ENCODE results near the gene DPP10.
"Not testable (repeated sequence)": the region's sequence is repeated elsewhere in the genome, so short reads cannot be mapped to it uniquely, and the experiment has no call there.

Gene DPP10

DNA sequence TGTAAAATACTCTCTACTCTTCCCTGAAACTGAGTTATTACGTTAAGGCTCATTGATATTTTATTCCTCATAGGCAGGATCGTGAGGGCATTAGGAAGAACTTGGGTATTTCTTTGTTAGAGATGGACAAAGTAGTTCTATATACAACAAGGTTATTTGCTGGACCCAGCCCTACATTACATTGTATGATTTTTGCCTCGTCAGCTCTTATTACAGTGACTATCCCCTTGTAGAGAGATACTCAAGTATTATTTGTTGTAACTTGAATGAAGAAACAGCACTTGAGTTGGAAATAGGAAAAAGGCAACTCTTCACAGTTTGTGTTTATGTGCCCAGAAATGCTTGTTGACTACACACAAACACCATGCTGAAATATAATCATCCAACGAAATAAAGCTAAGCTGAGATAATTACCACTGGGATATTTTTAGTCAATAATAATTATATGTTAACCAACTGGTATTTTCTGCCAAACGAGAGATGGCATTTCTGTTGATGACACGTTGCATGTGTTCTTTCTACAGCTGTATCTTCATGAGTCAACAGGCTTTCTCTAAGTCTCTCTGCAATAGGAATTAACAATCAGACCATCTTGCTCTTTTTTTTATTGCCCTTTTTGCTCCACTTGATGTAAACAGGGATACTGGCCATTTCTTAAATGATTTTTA lies 947.6 kb downstream of the DPP10 start:
- no peak for DNase-seq

DNA sequence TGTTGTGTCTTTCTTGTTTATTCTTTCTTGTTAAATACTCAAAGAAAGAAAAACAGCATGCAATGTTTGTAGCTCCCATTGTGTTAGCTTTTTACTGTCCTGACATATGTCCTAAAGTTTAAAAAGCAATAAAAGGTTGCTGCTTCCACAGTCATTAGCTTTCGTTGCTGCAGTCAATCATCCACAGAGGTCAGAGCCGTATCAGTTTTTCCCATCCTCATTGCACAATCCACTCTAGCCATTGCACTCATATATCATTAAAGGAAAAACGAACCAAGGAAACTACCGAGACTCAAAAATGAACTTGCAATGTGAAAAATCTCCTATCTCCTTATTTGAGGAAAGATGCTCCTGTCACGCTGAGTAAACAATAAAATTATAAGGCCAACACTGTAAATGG lies 954.1 kb downstream of the DPP10 start:
- no peak for DNase-seq

DNA sequence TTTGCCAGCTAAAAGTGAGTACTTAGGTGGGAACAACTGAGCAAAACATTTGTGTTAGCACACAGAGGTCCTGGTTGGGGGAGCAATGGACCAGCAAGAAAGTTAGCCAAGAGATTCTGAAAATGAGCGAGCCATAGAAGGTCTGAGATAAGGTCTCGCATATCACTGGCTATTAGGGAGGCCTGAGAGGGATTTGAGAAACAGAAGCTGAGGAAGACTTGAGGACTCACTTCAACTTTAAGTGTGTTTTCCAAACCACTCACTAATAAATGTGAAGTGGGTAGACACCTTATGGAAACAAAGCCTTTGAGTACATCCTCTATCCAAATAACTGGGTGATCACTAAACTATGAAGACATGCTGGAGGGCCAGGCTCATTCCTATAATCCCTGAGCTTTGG lies 958.5 kb downstream of the DPP10 start:
- DNase-seq = no peak

GRCh38 chr2:115412501-115412900 lies 970.1 kb downstream of the DPP10 start:
- DNase-seq = no peak

DNA sequence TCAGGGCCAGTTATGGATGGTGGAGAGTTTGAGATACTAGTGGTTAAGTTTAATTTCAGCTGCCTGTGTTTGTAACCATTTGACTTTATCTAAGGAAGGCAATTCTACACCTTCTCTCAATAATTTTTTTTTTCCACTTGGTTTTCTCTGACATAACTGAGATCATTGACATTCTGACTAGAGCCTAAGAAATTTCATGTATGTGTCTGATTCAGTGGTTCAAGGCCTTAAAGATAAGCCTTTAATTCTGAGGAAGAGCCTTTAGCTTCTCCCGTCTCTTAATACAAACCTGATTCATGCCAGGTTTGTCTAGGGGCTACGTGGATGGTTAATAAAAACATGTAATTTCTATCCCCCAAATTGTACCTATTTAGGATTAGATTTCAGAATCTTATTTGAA lies 971.4 kb downstream of the DPP10 start:
- DNase-seq = no peak

- DNase-seq = no peak
Observed at GRCh38 chr2:115414466-115414865, 972.0 kb downstream of the DPP10 start.

GRCh38 chr2:115422004-115422634 lies 979.7 kb downstream of the DPP10 start:
- no peak for DNase-seq

DNA sequence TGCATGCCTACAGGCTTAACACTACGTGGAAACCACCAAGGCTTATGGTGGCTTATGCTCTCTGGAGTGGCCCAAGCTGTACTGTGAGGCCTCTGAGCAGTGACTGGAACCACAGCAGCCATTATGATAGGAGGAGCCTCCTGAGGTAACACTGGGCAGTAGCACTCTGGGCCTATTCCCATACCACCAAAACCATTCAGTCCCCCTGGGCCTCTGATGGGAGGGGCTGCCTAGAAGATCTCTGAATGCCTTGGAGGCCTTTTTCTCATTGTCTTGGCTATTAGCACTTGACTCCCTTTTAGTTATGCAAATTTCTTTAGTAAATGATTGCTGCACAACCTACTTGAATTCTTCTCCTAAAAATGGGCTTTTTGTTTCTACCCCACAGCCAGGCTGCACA lies 985.0 kb downstream of the DPP10 start:
- DNase-seq = no peak

- not testable (repeated sequence) for DNase-seq
Observed at GRCh38 chr2:115440746-115441145, 998.3 kb downstream of the DPP10 start.

GRCh38 chr2:115443539-115444185 lies 1001.2 kb downstream of the DPP10 start:
- DNase-seq = no peak

DNA sequence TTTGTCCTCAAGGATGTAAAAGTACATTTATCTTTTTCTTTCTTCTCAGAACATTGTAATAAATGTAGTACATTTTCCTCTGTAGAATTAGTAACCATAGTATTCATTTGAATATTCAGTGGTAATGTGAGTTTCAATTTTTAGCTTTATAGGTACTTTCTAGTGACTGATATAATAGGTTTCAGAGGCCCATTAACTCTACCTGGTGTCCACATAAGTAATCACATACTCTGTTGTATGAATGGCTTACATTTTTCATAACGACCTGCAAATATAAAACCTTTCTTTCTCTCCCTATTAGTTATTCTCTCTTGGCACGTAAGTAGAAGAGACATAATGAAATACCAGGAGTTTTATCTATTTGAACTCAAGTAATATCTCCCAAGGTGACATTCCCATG lies 1017.6 kb downstream of the DPP10 start:
- no peak for DNase-seq

- peak in 4 of 58 donors; percentile 2 to 18 (median 6) for DNase-seq
Observed at GRCh38 chr2:115480741-115481140, 1038.3 kb downstream of the DPP10 start.

- no peak for DNase-seq
Observed at GRCh38 chr2:115481842-115482241, 1039.4 kb downstream of the DPP10 start.

DNA sequence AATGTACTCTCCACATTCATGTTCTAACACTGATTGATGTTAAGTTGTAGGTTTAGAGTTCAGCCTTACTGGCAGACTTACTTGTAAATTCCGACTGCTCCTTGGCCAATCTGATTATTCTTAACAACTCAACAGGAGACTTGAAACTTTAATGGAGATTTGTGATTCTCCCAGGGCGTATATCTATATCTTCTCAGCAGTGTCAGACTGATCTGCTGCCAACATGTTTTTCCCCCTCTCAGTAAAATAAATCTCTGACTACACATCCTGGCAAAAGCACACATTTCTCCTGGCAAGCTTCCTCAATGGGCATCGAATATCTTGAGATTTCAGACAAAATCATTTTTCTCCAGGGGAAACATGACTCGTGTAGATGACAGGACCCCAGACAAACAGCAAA lies 1041.2 kb downstream of the DPP10 start:
- no peak for DNase-seq

GRCh38 chr2:115484486-115484885 lies 1042.0 kb downstream of the DPP10 start:
- no peak for DNase-seq

GRCh38 chr2:115484983-115485382 lies 1042.5 kb downstream of the DPP10 start:
- DNase-seq = no peak

GRCh38 chr2:115491186-115491793 lies 1048.8 kb downstream of the DPP10 start:
- DNase-seq = no peak

DNA sequence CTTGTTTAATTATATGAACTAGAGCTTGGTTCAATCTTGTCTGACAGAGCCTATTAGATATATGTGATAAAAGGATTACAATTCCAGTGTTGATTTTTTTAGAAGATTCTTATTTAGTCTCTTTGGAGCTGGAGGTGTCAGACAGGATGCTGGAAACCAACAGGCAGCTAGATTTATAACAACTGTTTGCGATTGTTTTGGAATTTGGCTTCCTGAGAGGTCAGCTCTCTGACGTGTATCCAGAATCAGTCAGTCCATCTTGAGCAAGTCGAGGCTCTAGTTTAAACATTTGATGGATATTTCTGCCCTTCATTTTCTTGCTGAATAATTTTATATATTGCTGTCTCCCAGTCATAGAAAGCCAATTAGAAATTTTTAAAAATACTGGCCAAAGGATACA lies 1062.9 kb downstream of the DPP10 start:
- DNase-seq = no peak

GRCh38 chr2:115520727-115521126 lies 1078.3 kb downstream of the DPP10 start:
- no peak for DNase-seq

GRCh38 chr2:115524452-115524851 lies 1082.0 kb downstream of the DPP10 start:
- no peak for DNase-seq

GRCh38 chr2:115529627-115530026 lies 1087.2 kb downstream of the DPP10 start:
- no peak for DNase-seq

GRCh38 chr2:115533081-115533480 lies 1090.6 kb downstream of the DPP10 start:
- no peak for DNase-seq

Measured in anterior cingulate cortex (tissue), 58 donors.